NCI-H2196 (cell line): Measurements from ENCODE around the gene FABP6.

Source experiments
- DNase-seq: peaks from one replicate; lab custom pipeline; 2025; ENCODE audit not compliant: unreplicated experiment; lab: John Stamatoyannopoulos, UW

Gene FABP6

DNA sequence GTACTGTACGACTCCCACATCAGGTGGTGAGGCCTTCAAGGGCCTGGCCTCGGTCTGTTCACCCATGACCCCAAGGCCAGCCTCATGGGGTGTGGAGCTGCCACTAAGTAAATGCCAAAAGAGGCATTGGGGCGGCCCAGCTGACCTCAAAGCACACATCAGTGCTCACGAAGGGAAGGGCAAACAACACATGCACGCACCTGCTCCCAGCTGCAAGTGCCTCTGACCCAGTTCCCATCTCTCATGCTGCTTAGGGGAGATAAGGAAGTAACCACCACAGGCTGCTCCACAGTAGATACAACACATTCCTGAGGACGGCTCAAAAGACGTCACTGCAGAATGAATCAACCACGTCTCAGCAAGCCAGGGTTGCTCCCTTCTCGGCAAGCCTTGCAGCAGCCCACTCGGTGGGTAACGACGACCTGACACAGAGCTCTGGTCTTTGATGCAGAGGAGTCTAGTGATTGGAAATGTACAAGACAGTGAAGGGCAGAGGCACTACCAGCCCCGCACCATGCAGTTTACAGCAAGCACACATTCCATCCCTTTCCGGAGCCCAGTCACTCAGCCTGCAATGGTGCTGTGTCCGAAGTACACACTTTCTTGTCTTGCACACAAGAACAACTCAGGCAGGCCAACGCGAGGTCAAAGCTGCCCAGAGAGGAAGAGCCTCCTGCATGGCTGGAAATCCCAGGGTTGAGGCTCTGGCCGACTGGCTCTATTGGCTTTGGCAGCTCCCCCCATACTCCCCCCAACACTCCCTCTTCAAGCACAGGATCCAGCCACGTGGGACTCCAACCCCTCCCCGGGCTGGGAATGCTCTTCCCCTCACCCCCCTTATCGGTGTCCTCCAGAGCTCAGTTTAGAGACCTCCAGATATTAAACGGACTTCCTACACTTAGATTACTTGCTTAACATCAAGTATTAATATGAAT lies 31.8 kb downstream of the FABP6 start:
- DNase-seq, result no peak

GRCh38 chr5:160262151-160263074 lies 33.1 kb downstream of the FABP6 start:
- DNase-seq, result no peak

DNA sequence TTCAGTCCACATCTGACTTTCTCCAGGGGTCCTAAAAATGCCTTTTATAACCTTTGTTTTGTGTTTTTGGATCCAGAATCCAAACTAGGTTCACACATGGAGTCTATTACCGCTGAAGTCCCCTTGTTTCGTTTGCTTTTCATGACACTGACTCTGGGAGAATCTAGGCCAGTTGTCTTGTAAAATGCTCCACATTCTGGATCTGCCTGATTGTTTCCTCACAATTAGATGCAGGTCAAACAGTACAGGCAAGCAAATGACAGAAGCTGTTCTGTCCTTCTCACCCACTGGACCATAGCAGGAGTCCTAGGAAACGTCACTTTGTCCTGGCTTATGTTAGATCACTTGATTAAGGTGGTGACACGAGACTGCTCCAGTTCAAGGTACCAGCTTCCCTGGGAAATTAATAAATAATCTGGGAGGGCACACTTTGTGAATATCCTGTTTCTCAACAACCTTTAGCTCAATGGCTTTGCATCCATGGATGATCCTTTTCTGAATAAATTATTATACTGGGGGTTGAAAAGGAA lies 34.1 kb downstream of the FABP6 start:
- DNase-seq, result no peak

- DNase-seq, result no peak
Observed at GRCh38 chr5:160266044-160266443, 36.7 kb downstream of the FABP6 start.

DNA sequence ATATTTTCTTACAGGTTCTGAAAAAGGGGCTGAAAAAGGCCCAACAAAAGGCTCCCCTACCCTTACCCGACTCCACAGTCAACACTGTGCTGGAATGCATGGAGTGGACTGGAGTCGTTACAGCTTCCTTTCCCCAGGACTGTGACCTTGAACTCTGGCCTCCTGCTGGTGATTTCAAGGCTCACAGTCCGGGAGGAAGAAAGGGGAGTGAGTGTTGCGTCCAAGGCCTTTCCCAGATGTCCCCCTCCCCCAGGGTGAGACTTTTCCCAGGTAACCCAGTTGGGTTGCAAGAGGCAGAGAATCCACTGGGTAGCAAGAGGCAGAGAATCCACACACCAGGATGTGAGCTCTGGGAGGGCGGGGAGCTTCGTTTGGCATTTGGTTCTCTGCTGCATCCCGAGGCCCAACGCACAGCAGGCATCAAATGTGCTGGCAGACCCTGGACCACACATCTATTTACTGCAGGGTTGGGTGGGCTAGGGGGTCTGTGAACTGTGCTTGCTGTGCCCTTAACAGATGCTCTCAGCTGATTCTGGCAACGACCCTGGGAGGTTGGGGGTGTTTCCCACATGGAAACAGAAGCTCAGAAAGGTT lies 37.5 kb downstream of the FABP6 start:
- no peak for DNase-seq

GRCh38 chr5:160268121-160268520 lies 38.8 kb downstream of the FABP6 start:
- DNase-seq, result no peak

DNA sequence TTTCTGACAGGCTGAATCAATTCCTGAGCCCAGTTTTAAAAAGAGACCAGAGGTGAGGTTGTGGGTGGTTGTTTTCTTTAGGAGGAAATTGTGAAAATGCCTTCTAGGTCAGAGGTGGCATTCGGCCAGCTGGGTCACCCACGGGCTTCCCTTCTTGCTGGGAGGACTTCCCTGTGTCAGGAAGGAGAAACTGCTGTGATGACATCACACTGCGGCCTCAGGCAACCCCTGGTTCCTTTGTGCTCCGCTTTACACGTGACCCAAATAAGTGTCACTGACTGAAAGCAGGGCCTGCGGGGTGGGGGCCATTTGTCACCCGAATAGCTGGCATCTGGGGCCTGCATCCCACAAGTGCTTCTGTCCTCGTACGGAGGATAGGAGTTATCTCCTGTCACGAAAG lies 39.7 kb downstream of the FABP6 start:
- DNase-seq, result no peak

- DNase-seq, result no peak
Observed at GRCh38 chr5:160270704-160271103, 41.4 kb downstream of the FABP6 start.

GRCh38 chr5:160271396-160271795 lies 42.1 kb downstream of the FABP6 start:
- no peak for DNase-seq

DNA sequence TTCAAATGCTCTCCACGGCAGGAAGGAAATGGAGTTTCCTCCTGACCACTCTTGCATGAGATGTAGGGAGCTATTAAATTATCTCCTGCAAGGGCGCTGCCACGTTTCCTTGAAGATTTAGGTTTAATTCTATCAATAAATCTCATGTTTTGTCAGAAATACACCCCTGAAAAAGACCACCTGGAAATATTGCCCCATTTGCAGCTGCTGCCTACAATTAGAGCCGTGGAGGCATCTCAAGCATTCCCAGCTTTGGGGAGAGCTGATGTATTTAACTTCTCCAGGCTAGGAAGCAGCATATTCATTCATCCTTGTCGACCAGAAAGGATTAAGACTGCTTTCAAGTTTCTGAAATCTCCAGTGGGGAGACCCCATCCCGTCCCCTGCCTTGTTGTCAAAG lies 42.5 kb downstream of the FABP6 start:
- DNase-seq, result no peak

GRCh38 chr5:160272264-160272663 lies 43.0 kb downstream of the FABP6 start:
- no peak for DNase-seq

DNA sequence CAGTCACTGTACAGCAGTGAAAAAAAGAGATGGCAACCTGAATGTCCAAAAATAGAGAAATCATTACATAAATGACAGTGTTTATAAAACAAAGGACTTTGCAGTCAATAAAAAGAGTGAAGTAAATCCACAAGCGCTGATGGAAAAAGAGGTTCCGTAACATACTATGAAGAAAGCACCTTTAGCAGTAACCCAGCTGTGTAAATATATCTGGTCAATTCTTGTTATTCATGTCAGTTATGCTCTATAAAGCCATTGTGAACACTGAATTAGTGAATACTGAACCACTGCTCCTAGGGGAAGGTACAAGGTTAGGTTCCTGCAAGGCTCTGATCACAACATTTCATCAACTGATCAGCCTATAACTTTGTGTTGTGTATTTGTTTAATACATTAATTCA lies 43.6 kb downstream of the FABP6 start:
- no peak for DNase-seq

DNA sequence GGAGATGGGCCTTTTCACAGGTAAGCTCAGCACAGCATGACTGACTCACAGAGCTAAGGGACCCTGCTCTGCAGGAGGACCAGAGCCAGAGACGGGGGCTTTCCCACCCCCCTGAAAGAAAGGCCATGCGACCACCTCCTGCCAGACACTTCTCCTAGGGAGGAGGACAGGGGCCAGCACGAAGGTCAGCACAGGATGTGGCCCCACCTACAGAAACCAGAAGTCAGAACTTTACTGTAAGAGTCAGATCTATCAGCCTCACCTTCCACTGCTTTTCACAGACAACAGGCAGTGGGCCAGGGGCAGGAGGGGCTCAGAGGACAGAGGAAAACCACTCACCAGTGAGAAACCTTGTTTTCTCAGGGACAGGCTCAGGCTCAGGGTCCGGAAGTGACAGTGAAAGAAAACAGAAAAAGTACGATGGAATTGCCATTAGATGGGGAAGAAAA lies 45.2 kb downstream of the FABP6 start:
- no peak for DNase-seq

DNA sequence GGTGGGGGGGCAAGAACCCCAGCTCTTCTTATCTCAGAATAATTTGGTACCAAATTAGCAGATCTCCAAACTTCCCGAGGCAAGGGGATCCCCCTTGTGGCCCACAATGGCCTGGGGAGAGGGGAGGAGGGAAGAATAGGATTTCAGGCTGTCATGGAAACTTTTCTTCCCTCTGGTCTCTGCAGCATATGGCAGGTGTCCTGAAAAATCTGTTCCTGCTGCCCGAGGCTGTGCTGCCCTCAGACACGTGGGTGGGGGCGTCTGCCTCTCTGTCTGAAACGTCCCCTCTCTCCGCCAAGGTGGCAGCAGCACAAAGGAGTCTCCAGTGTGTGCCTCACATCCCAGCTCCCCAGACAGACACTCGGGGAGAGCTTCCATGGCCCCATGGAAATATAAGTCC lies 49.0 kb downstream of the FABP6 start:
- no peak for DNase-seq

DNA sequence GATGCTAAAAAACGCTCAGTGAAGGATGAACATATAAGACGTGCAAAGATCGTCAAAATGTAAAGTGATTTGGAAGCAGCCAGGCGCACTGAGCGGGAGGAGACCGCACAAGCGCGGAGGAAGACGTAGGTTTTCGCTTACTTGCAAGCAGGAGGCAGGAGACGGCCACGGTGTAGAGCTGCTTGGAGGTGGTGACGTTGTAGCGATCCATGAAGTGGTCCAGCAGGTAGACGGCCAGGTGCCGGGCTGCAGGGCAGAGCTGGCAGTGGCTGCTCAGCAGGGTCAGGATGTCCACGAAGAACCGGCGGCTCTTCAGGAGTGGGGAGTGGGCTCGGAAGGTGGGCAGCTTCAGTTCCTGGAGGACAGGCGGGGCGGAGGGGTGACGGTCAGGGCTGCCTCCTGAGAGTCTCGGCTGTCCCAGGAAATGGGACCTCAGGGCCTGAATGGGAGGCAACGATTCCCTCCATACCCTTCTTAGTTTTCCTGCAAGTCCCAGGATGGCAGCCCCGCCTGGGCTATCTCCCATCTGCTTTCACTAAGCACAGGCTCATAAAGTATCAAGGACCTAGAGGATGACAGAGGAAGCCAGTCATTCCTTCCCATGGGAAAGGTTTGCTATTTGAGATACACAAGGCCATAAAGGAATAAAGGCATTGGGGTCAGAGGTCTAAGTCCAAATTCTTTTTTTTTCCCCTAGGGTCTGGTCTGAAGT lies 51.2 kb downstream of the FABP6 start:
- no peak for DNase-seq

DNA sequence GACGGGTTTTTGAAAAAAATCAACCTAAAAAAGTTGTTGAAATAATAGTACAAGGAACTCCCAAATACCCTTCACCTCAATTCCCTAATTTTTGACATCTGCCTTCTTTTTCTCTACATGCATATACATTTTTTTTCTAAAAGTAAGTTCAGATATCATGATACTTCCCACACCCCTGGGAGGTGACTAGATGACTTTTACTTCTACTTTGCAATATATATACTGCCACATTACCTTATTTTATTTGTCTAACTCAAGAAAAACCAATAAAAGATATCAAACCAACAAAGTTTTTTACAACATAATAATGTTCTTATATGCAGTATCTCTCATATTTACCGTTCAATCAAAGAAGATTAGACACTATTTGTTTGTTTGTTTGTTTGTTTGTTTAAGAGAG lies 52.0 kb downstream of the FABP6 start:
- no peak for DNase-seq

DNA sequence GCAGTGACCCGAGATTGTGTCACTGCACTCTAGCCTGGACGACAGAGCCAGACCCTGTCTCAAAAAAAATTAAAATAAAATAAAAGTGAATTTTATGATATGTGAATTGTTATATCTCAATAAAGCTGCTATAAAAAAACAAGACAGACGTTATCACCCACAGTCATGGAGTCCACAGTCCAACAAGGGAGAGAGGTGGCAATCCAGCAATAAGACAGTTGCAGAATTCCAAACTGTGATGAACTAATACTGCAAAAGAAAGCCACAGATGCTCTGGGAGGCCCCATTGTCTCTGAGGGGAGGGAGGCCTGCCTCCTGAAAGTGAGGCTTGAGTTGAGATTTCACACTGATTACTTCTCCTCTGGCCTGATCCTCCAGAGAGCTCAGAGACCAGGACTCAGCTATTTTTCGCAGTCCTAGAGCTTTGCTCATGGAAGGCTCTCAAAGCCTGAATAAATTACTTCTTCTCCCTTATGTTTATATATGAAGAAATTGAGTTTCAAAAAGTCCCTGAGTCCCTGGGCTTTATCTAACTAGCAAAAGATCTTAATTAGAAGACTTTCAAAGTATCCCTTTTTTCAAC lies 55.1 kb downstream of the FABP6 start:
- no peak for DNase-seq

- no peak for DNase-seq
Observed at GRCh38 chr5:160285316-160285715, 56.0 kb downstream of the FABP6 start.

DNA sequence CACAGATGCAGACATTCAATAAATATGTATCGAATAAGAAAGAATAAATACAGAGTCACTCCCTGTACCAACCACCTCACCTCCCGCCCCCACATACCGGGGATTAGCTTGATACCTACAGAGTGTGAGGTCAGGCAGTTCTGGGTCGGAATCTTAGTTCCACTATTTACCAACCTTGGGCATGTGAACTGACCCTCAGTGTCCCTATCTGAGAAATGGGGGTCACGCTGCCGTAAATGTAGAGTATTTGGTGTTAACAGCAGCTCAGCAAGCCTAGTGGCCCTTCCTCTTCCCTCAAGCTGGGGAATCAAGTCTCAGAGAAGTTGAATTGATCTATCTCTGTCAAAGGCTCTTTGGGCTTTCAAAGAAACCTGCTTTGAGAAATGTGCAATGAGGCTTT lies 57.6 kb downstream of the FABP6 start:
- no peak for DNase-seq

GRCh38 chr5:160287378-160288051 lies 58.2 kb downstream of the FABP6 start:
- DNase-seq, result peak; percentile 90
